WTC11 (cell line): ENCODE results near the gene ZFAND6. TPM values are rescaled to one million over a fixed set of nuclear protein-coding genes. Genes with fewer than 3 reads are reported as not detected.
"Not testable (repeated sequence)": the region's sequence is repeated elsewhere in the genome, so short reads cannot be mapped to it uniquely, and the experiment has no call there.

ENCODE experiments used
- ATAC-seq: fragments of 200-7000 bp; cut with Tn5 transposase; 2 replicates; pipeline ENCODE4 v1.10.0; 2021; ENCODE audit warnings: mild to moderate bottlenecking, moderate library complexity
- CTCF ChIA-PET: fragments of 300-600 bp; sonication (Branson Sonifier 250); formaldehyde crosslinking; loops from one replicate; lab custom pipeline; 2021; ENCODE audit warnings: antibody characterized with exemption; lab: Charles Lee
- POLR2A ChIA-PET: fragments of 350-600 bp; sonication (Branson Sonifier 250); formaldehyde crosslinking; loops from one replicate; lab custom pipeline; 2021; ENCODE audit warnings: antibody characterized with exemption; lab: Charles Lee
- DNase-seq: peaks from one replicate; pipeline ENCODE4 v3.0.0; 2021; ENCODE audit warnings: low spot score
- H3K27ac Mint-ChIP-seq: 2 replicates; pipeline ENCODE4 v1.8.0; 2021; ENCODE audit warnings: mixed read lengths
- H3K27me3 Mint-ChIP-seq: 2 replicates; pipeline ENCODE4 v1.8.0; 2021; ENCODE audit warnings: low read depth, mild to moderate bottlenecking, moderate library complexity, mixed read lengths
- H3K36me3 Mint-ChIP-seq: 2 replicates; pipeline ENCODE4 v1.8.0; 2021; ENCODE audit warnings: mixed read lengths
- H3K4me1 Mint-ChIP-seq: 2 replicates; pipeline ENCODE4 v1.8.0; 2022; ENCODE audit warnings: mixed read lengths
- H3K4me3 Mint-ChIP-seq: 2 replicates; pipeline ENCODE4 v1.8.0; 2021; ENCODE audit warnings: mild to moderate bottlenecking, moderate library complexity, mixed read lengths
- H3K9me3 Mint-ChIP-seq: 2 replicates; pipeline ENCODE4 v1.8.0; 2021; ENCODE audit warnings: mixed read lengths
- CBFB ChIP-seq: sonication (generic); formaldehyde crosslinking; IDR thresholded peaks from 2 replicates; pipeline ENCODE4 v1.8.1; 2022; ENCODE audit warnings: mild to moderate bottlenecking, low read depth, missing genetic modification reagents
- NR1H2 ChIP-seq: sonication (generic); formaldehyde crosslinking; IDR thresholded peaks from 2 replicates; pipeline ENCODE4 v1.9.0; 2021; ENCODE audit warnings: mild to moderate bottlenecking, moderate library complexity, missing genetic modification reagents
- NR3C1 ChIP-seq: sonication (generic); formaldehyde crosslinking; conservative IDR thresholded peaks from 2 replicates; pipeline ENCODE4 v1.8.1; 2023; ENCODE audit warnings: low read depth, mild to moderate bottlenecking, missing genetic modification reagents
- OVOL2 ChIP-seq: fragments of 250-450 bp; sonication (Bioruptor Pico); IDR thresholded peaks from 2 replicates; pipeline ENCODE4 v1.9.0; 2021; ENCODE audit warnings: mild to moderate bottlenecking, borderline replicate concordance
- SMAD4 ChIP-seq: sonication (generic); formaldehyde crosslinking; IDR thresholded peaks from 2 replicates; pipeline ENCODE4 v1.8.0; 2022; ENCODE audit warnings: mild to moderate bottlenecking, missing genetic modification reagents
- SP1 ChIP-seq: sonication (generic); formaldehyde crosslinking; conservative IDR thresholded peaks from 2 replicates; pipeline ENCODE4 v1.8.1; 2022; ENCODE audit warnings: missing genetic modification reagents
- TEAD1 ChIP-seq: sonication (generic); formaldehyde crosslinking; IDR thresholded peaks from 2 replicates; pipeline ENCODE4 v1.8.0; 2022; ENCODE audit warnings: mild to moderate bottlenecking, missing genetic modification reagents
- ZNF138 ChIP-seq: sonication (generic); formaldehyde crosslinking; conservative IDR thresholded peaks from 2 replicates; pipeline ENCODE4 v1.8.1; 2022; ENCODE audit warnings: mild to moderate bottlenecking, moderate library complexity, missing genetic modification reagents
- ZNF219 ChIP-seq: sonication (generic); formaldehyde crosslinking; IDR thresholded peaks from 2 replicates; pipeline ENCODE4 v1.8.0; 2023; ENCODE audit warnings: missing genetic modification reagents, mild to moderate bottlenecking, borderline replicate concordance
- ZNF416 ChIP-seq: fragments of 250-450 bp; sonication (Bioruptor Pico); IDR thresholded peaks from 2 replicates; pipeline ENCODE4 v1.9.0; 2021; ENCODE audit warnings: mild to moderate bottlenecking, inconsistent platforms
- ZNF423 ChIP-seq: fragments of 250-450 bp; sonication (Bioruptor Pico); IDR thresholded peaks from 2 replicates; pipeline ENCODE4 v2.1.2; 2022; ENCODE audit warnings: mild to moderate bottlenecking, moderate library complexity
- total RNA-seq: library from RNA; stranded (reverse); gene quantifications from 3 replicates; pipeline ENCODE4 v1.2.3, GENCODE V29; 2021
- TF ChIP-seq, protein P1 (sequence below): fragments of 250-450 bp; sonication (Bioruptor Pico); IDR thresholded peaks from 2 replicates; pipeline ENCODE4 v1.9.0; 2021; ENCODE audit warnings: mild to moderate bottlenecking
- TF ChIP-seq, protein P2 (sequence below): sonication (generic); formaldehyde crosslinking; IDR thresholded peaks from 2 replicates; pipeline ENCODE4 v1.8.1; 2022; ENCODE audit warnings: low read depth, mild to moderate bottlenecking, moderate library complexity, missing genetic modification reagents, borderline replicate concordance
- TF ChIP-seq, protein P3 (sequence below): sonication (generic); formaldehyde crosslinking; IDR thresholded peaks from 2 replicates; pipeline ENCODE4 v1.8.1; 2023; ENCODE audit warnings: mild to moderate bottlenecking, missing genetic modification reagents, moderate library complexity
- TF ChIP-seq, protein P4 (sequence below): sonication (generic); formaldehyde crosslinking; IDR thresholded peaks from 2 replicates; pipeline ENCODE4 v1.8.1; 2023; ENCODE audit warnings: mild to moderate bottlenecking, missing genetic modification reagents
- TF ChIP-seq, protein P5 (sequence below): sonication (generic); formaldehyde crosslinking; IDR thresholded peaks from 2 replicates; pipeline ENCODE4 v1.8.1; 2022; ENCODE audit warnings: low read depth, missing genetic modification reagents, borderline replicate concordance
- TF ChIP-seq, protein P6 (sequence below): sonication (generic); formaldehyde crosslinking; IDR thresholded peaks from 2 replicates; pipeline ENCODE4 v1.8.1; 2023; ENCODE audit warnings: mild to moderate bottlenecking, missing genetic modification reagents, moderate library complexity
- TF ChIP-seq, protein P7 (sequence below): sonication (generic); formaldehyde crosslinking; IDR thresholded peaks from 2 replicates; pipeline ENCODE4 v1.8.1; 2023; ENCODE audit warnings: mild to moderate bottlenecking, missing genetic modification reagents

Gene ZFAND6
- total RNA-seq, 1 experiment from 2014 or later = 114 TPM

DNA sequence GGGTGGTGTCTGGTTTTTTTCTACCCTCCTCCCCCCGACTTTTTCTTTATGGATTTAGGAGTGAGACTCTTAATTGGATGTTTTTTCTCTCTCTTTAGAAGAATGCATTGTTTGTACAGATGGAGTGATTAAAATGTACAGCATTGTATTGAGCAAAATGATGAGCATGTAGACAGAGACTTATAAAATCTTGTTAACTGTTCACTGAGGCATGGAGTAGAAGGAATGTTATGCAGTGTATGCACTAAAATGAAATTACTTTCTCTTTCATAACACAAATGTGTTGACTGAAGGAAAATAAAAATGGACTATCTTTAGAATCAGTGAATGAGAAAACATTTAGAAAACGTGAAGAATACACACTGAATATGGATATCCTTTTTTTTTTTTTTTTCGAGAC lies 39.8 kb downstream of the ZFAND6 start:
- Mint-ChIP-seq H3K4me3 (no peak overlapping the region), H3K4me1 (peaks cover 15% of the 10 kb centered on the region), H3K27ac (peak overlapping the region; percentile 82; the same call in 1 of the 2 replicates), H3K36me3 (peaks cover 2% of the 10 kb centered on the region; the same call in 1 of the 2 replicates), H3K9me3 (no peaks in the 10 kb centered on the region), H3K27me3 (no peaks in the 10 kb centered on the region)
- TF ChIP-seq, protein P1, sequence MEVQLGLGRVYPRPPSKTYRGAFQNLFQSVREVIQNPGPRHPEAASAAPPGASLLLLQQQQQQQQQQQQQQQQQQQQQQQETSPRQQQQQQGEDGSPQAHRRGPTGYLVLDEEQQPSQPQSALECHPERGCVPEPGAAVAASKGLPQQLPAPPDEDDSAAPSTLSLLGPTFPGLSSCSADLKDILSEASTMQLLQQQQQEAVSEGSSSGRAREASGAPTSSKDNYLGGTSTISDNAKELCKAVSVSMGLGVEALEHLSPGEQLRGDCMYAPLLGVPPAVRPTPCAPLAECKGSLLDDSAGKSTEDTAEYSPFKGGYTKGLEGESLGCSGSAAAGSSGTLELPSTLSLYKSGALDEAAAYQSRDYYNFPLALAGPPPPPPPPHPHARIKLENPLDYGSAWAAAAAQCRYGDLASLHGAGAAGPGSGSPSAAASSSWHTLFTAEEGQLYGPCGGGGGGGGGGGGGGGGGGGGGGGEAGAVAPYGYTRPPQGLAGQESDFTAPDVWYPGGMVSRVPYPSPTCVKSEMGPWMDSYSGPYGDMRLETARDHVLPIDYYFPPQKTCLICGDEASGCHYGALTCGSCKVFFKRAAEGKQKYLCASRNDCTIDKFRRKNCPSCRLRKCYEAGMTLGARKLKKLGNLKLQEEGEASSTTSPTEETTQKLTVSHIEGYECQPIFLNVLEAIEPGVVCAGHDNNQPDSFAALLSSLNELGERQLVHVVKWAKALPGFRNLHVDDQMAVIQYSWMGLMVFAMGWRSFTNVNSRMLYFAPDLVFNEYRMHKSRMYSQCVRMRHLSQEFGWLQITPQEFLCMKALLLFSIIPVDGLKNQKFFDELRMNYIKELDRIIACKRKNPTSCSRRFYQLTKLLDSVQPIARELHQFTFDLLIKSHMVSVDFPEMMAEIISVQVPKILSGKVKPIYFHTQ (CRISPR knock-in tag) = no peak
- TF ChIP-seq, protein P2, sequence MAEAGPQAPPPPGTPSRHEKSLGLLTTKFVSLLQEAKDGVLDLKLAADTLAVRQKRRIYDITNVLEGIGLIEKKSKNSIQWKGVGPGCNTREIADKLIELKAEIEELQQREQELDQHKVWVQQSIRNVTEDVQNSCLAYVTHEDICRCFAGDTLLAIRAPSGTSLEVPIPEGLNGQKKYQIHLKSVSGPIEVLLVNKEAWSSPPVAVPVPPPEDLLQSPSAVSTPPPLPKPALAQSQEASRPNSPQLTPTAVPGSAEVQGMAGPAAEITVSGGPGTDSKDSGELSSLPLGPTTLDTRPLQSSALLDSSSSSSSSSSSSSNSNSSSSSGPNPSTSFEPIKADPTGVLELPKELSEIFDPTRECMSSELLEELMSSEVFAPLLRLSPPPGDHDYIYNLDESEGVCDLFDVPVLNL (CRISPR knock-in tag) = no peak
- TF ChIP-seq, protein P3, sequence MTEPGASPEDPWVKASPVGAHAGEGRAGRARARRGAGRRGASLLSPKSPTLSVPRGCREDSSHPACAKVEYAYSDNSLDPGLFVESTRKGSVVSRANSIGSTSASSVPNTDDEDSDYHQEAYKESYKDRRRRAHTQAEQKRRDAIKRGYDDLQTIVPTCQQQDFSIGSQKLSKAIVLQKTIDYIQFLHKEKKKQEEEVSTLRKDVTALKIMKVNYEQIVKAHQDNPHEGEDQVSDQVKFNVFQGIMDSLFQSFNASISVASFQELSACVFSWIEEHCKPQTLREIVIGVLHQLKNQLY (CRISPR knock-in tag) = no peak
- no peak for TF ChIP-seq NR1H2 (CRISPR knock-in tag)
- TF ChIP-seq CBFB (CRISPR knock-in tag) = no peak
- TF ChIP-seq ZNF219 (CRISPR knock-in tag) = no peak
- TF ChIP-seq SMAD4 = no peak
- TF ChIP-seq, protein P4, sequence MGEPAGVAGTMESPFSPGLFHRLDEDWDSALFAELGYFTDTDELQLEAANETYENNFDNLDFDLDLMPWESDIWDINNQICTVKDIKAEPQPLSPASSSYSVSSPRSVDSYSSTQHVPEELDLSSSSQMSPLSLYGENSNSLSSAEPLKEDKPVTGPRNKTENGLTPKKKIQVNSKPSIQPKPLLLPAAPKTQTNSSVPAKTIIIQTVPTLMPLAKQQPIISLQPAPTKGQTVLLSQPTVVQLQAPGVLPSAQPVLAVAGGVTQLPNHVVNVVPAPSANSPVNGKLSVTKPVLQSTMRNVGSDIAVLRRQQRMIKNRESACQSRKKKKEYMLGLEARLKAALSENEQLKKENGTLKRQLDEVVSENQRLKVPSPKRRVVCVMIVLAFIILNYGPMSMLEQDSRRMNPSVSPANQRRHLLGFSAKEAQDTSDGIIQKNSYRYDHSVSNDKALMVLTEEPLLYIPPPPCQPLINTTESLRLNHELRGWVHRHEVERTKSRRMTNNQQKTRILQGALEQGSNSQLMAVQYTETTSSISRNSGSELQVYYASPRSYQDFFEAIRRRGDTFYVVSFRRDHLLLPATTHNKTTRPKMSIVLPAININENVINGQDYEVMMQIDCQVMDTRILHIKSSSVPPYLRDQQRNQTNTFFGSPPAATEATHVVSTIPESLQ (CRISPR knock-in tag) = no peak
- no peak for TF ChIP-seq SP1 (CRISPR knock-in tag)
- no peak for TF ChIP-seq OVOL2 (CRISPR knock-in tag)
- no peak for TF ChIP-seq NR3C1
- TF ChIP-seq, protein P5, sequence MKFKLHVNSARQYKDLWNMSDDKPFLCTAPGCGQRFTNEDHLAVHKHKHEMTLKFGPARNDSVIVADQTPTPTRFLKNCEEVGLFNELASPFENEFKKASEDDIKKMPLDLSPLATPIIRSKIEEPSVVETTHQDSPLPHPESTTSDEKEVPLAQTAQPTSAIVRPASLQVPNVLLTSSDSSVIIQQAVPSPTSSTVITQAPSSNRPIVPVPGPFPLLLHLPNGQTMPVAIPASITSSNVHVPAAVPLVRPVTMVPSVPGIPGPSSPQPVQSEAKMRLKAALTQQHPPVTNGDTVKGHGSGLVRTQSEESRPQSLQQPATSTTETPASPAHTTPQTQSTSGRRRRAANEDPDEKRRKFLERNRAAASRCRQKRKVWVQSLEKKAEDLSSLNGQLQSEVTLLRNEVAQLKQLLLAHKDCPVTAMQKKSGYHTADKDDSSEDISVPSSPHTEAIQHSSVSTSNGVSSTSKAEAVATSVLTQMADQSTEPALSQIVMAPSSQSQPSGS (CRISPR knock-in tag) = no peak
- TF ChIP-seq ZNF423 (CRISPR knock-in tag) = no peak
- TF ChIP-seq ZNF416 (CRISPR knock-in tag) = no peak
- TF ChIP-seq, protein P6, sequence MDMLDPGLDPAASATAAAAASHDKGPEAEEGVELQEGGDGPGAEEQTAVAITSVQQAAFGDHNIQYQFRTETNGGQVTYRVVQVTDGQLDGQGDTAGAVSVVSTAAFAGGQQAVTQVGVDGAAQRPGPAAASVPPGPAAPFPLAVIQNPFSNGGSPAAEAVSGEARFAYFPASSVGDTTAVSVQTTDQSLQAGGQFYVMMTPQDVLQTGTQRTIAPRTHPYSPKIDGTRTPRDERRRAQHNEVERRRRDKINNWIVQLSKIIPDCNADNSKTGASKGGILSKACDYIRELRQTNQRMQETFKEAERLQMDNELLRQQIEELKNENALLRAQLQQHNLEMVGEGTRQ (CRISPR knock-in tag) = no peak
- TF ChIP-seq, protein P7, sequence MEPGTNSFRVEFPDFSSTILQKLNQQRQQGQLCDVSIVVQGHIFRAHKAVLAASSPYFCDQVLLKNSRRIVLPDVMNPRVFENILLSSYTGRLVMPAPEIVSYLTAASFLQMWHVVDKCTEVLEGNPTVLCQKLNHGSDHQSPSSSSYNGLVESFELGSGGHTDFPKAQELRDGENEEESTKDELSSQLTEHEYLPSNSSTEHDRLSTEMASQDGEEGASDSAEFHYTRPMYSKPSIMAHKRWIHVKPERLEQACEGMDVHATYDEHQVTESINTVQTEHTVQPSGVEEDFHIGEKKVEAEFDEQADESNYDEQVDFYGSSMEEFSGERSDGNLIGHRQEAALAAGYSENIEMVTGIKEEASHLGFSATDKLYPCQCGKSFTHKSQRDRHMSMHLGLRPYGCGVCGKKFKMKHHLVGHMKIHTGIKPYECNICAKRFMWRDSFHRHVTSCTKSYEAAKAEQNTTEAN (CRISPR knock-in tag) = no peak
- TF ChIP-seq ZNF138 (CRISPR knock-in tag) = no peak
- no peak for TF ChIP-seq TEAD1 (CRISPR knock-in tag)
- DNase-seq (no peak), ATAC-seq (no peak)
- ChIA-PET CTCF (no interaction called here), POLR2A (no interaction called here)

DNA sequence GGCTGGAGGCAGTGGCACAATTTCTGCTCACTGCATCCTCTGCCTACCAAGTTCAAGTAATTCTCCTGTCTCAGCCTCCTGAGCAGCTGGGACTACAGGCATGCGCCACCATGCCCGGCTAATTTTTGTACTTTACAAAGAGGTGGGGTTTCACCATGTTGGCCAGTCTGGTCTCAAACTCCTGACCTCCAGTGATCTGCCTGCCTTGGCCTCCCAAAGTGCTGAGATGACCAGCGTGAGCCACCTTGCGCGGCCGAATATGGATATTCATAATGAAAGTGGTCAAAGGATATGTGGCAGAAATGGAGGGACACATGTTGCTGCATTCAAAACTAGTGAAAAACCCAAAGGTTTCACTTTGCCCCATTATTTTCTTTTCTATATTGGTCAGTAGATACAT lies 40.2 kb downstream of the ZFAND6 start:
- H3K4me3 Mint-ChIP-seq, H3K9me3 Mint-ChIP-seq, CTCF ChIA-PET, H3K36me3 Mint-ChIP-seq, ATAC-seq, H3K27ac Mint-ChIP-seq, DNase-seq, POLR2A ChIA-PET, H3K27me3 Mint-ChIP-seq: not testable (repeated sequence)
- peaks cover 12% of the 10 kb centered on the region for H3K4me1 Mint-ChIP-seq
